ENCODE measurements around the gene HHAT. TPM values are rescaled to one million over a fixed set of nuclear protein-coding genes. Genes with fewer than 3 reads are reported as not detected.

The HHAT gene
- total and polyA plus RNA-seq, 3 donors from 2014 or later: 8.5 to 24.3 (median 23.8) TPM

GRCh38 chr1:210523830-210524229 lies 195.1 kb downstream of the HHAT start:
- Histone ChIP-seq H3K4me1 (no peaks in the 10 kb centered on the region), H3K27me3 (no peaks in the 10 kb centered on the region), H3K9me3 (no peaks in the 10 kb centered on the region), H3K36me3 (ENCODE audit: low read depth, missing control alignments) (no peaks in the 10 kb centered on the region), H3K27ac (no peak overlapping the region), H3K4me3 (no peak overlapping the region)
- DNase-seq: no peak
- TF ChIP-seq, protein P1, sequence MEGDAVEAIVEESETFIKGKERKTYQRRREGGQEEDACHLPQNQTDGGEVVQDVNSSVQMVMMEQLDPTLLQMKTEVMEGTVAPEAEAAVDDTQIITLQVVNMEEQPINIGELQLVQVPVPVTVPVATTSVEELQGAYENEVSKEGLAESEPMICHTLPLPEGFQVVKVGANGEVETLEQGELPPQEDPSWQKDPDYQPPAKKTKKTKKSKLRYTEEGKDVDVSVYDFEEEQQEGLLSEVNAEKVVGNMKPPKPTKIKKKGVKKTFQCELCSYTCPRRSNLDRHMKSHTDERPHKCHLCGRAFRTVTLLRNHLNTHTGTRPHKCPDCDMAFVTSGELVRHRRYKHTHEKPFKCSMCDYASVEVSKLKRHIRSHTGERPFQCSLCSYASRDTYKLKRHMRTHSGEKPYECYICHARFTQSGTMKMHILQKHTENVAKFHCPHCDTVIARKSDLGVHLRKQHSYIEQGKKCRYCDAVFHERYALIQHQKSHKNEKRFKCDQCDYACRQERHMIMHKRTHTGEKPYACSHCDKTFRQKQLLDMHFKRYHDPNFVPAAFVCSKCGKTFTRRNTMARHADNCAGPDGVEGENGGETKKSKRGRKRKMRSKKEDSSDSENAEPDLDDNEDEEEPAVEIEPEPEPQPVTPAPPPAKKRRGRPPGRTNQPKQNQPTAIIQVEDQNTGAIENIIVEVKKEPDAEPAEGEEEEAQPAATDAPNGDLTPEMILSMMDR (IDR thresholded peaks at IDR 0.05): no peak
- no peak for TF ChIP-seq POLR2A (IDR thresholded peaks at IDR 0.05)
- WGBS, 2 donors: 90 to 95% methylated on average over 4 of the region's 4 CpGs
- intact Hi-C loops (cut with DNase I; ENCODE audit: low total_unique reads): no loop called here

DNA sequence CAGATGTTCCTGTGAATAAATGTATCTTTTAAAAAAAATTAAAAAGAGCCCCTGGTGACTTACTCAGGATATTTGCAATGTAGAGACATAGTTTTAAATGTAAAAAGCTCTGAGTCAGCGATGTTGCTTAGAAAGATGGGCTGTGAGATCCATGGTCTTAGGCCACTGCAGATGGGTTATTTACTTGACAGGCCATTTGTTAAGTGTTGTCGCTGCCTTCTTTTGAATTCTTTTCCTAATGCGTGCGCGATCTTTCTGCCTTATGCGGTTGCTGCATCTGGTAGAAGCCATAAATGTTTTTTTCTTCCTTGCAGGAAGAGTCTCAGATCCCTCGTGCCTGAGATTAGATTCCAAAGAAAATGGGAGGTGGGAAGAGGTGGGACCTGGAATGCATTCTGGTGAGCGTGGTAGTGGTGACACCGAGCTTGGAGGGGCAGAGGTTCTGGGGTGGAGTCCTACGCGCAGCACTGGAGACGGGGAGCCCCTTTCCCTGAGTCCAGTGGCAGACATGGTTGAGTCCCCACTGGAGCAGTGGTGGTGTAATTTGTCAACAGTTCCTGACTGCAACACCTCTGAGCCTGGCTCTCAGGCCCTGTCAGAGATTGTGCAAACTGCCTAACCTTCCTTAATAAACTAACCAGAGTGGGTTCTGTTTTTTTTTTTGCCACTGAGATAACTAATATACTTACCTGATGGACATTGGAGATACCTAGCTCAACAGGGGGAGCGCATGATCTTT lies 197.2 kb downstream of the HHAT start:
- TF ChIP-seq, protein P1 (IDR thresholded peaks at IDR 0.05): no peak
- no peak for TF ChIP-seq POLR2A (IDR thresholded peaks at IDR 0.05)
- Histone ChIP-seq H3K9me3 (no peaks in the 10 kb centered on the region), H3K4me1 (no peaks in the 10 kb centered on the region), H3K27me3 (no peaks in the 10 kb centered on the region), H3K4me3 (no peak overlapping the region), H3K27ac (no peak overlapping the region), H3K36me3 (ENCODE audit: low read depth, missing control alignments) (no peaks in the 10 kb centered on the region)
- 87 to 92% methylated on average over 13 of the region's 13 CpGs for WGBS, 2 donors
- intact Hi-C loops (cut with DNase I; ENCODE audit: low total_unique reads): no loop called here
- no peak for DNase-seq

DNA sequence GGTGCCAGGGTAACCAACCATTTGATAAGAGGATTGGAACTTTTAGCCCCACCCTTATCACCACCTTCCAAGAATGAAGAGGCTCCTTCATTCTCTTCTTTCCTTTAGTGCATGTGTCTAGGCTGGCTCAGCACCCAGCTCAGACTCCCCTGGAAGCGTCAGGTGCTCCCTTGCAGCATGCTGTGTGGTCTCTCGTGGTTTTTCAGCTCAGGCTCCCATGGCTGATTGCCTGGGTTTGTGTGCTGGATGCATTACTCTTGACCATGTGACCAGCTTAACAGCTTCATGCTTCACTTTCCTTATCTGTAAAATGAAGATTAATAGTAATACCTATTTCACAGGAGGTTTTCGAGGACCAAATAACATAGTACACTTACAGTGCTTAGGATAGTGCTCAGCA lies 198.4 kb downstream of the HHAT start:
- no peak for TF ChIP-seq POLR2A (IDR thresholded peaks at IDR 0.05)
- TF ChIP-seq, protein P1 (IDR thresholded peaks at IDR 0.05): no peak
- Histone ChIP-seq H3K9me3 (no peaks in the 10 kb centered on the region), H3K27me3 (no peaks in the 10 kb centered on the region), H3K36me3 (ENCODE audit: low read depth, missing control alignments) (no peaks in the 10 kb centered on the region), H3K27ac (no peak overlapping the region), H3K4me3 (no peak overlapping the region), H3K4me1 (no peaks in the 10 kb centered on the region)
- intact Hi-C loops (cut with DNase I; ENCODE audit: low total_unique reads): no loop called here
- no peak for DNase-seq
- WGBS, 2 donors: 49 to 83% methylated on average over 3 of the region's 3 CpGs

DNA sequence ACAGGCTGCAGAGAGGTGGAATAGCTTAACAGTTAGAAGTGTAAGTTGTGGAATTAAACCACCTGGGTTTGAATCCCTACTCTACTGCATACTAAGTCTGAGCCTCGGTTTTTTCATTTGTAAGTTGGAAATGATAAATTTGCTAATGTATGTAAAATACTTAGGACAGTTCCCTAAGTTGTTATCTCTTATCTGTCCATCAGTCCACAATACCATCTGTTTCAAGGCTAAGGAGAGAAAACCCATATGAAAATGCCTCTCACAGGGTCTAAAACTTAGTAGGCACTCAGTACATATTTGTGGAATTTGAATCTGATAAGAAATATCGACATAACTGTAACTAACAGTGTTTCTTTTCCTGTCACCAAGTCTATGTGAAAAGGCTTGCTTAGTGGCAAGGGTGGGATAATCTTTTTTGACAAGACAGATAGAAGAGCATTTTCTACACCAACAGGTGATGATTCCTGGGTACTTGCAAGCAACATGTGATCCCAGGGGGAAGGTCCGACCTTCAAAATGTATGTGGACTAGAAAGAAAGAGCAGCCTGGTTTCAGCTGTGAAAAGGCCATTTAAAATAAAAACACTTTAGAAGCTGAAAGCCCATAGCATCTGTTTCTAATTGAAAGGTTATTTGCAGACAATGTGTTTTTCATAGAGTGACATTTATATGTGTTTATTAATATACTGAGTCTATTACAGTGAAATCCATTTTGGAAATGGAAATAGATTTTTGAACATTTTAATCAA lies 202.9 kb downstream of the HHAT start:
- Histone ChIP-seq H3K36me3 (ENCODE audit: low read depth, missing control alignments) (no peaks in the 10 kb centered on the region), H3K4me3 (no peak overlapping the region), H3K27me3 (no peaks in the 10 kb centered on the region), H3K27ac (no peak overlapping the region), H3K9me3 (no peaks in the 10 kb centered on the region), H3K4me1 (no peaks in the 10 kb centered on the region)
- WGBS, 2 donors: 59 to 62% methylated on average over 3 of the region's 3 CpGs
- intact Hi-C loops (cut with DNase I; ENCODE audit: low total_unique reads): no loop called here
- TF ChIP-seq, protein P1 (IDR thresholded peaks at IDR 0.05): no peak
- TF ChIP-seq POLR2A (IDR thresholded peaks at IDR 0.05): no peak
- DNase-seq: no peak

Measured in testis (tissue), 3 donors.